Stimulated activated naive B cell treated with anti-CD40 and anti-IgM and Interleukin-4, amounts not matched to agents 10 μg/mL and 1 μg/mL and 100 μg/mL, for 72 hours (primary cell): ENCODE results near the gene BTD.

Source experiments
- ATAC-seq, 2 donors: fragments of 150-1000 bp; cut with Tn5 transposase; replicated peaks; 2 replicates each; pipeline ENCODE4 v1.10.0; 2021; ENCODE audit warnings: moderate library complexity in 1 of 2
- DNase-seq: peaks from one replicate; pipeline ENCODE4 v3.0.0; 2021
- H3K27ac Mint-ChIP-seq: one replicate; pipeline ENCODE4 v1.8.0; 2022; ENCODE audit warnings: mild to moderate bottlenecking, mixed read lengths
- H3K27me3 Mint-ChIP-seq, 2 donors: one replicate each; pipeline ENCODE4 v1.8.0; 2022; ENCODE audit warnings: mixed read lengths in 2 of 2
- H3K36me3 Mint-ChIP-seq, 2 donors: one replicate each; pipeline ENCODE4 v1.8.0; 2022; ENCODE audit warnings: mixed read lengths in 2 of 2, mild to moderate bottlenecking in 1 of 2
- H3K4me1 Mint-ChIP-seq, 2 donors: one replicate each; pipeline ENCODE4 v1.8.0; 2022; ENCODE audit warnings: mixed read lengths in 2 of 2, mild to moderate bottlenecking in 1 of 2
- H3K4me3 Mint-ChIP-seq, 2 donors: one replicate each; pipeline ENCODE4 v1.8.0; 2022; ENCODE audit warnings: mild to moderate bottlenecking in 2 of 2, mixed read lengths in 2 of 2, moderate library complexity in 1 of 2
- H3K9me3 Mint-ChIP-seq, 2 donors: one replicate each; pipeline ENCODE4 v1.8.0; 2022; ENCODE audit warnings: mixed read lengths in 2 of 2, mild to moderate bottlenecking in 1 of 2

BTD gene

DNA sequence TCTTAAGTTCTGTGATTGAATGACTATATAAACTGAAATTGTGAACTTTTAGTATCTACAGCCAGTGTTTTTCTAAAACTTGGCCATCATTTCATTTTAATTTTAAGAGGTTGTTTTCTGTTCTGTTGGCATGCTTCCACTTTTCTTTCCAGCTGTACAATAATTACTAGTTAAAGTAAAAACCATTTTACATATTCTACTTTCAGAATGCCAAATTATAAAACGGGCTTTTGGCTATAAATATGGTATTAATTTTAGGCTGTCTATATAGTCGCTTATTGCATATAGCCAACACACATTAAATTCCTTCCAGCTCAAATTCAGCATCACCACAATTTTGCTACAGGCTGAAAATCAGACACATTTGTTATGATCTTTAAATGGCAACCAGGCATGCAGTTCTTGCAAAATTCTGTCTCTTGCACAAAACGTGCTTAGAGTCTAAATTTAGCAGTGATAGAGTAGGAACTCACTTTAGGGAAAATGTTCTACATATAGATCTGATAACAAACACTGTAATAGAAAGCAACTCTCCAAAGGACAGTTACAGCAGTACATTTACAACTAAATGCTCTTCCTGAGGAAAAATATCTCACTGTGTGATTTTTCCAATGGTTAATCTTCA, 81.1 kb downstream of the BTD start:
- Mint-ChIP-seq H3K27me3 (no peaks in the 10 kb centered on the region), H3K4me1 (no peaks in the 10 kb centered on the region), H3K4me3 (no peak overlapping the region), H3K9me3 (no peaks in the 10 kb centered on the region), H3K27ac (no peak overlapping the region), H3K36me3 (peaks cover 19 to 26% of the 10 kb centered on the region in 2 donors)
- ATAC-seq (no peak), DNase-seq (no peak)

DNA sequence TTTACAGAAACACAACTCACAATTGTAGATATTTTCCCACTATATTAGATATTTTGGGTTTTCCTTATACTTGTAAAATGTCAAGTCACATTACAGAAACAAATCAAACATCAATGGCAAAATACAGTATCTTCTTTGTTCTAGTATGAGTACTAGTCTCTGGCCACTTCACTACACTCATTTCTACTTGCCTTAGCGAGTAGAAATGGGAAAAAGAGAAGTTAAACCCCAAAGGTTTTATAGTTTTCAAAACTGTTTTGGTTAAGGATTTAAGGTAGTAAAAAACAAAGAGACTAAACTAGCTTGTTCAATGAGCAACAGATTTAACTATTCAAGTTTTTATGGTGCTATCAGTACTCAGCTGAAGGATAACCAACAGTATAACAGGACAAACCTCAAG, 81.7 kb downstream of the BTD start:
- H3K4me1 Mint-ChIP-seq: no peaks in the 10 kb centered on the region
- H3K36me3 Mint-ChIP-seq: peaks cover 17 to 26% of the 10 kb centered on the region in 2 donors
- no peak for ATAC-seq
- no peaks in the 10 kb centered on the region for H3K27me3 Mint-ChIP-seq
- no peak overlapping the region for H3K27ac Mint-ChIP-seq
- H3K4me3 Mint-ChIP-seq: no peak overlapping the region
- DNase-seq: no peak
- no peaks in the 10 kb centered on the region for H3K9me3 Mint-ChIP-seq

DNA sequence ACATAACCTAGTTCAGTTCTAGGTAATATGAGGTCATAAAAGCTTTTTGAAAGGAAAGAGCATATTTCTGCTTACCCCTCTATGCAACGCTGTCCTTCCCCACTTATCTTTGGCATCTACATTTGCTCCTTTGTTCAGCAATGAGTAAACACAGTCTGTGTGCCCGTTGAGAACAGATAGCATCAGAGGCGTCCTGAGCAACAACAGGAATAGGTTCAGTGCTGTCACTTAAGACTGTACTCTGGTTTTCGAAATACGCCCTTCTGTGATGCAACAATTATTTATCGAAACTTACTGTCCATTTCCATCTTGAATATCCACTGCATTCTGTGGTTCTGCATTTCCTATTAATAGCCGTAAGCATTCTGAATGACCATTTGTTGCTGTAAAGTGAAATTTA, 84.4 kb downstream of the BTD start:
- Mint-ChIP-seq H3K27me3 (no peaks in the 10 kb centered on the region), H3K4me1 (no peaks in the 10 kb centered on the region), H3K27ac (no peak overlapping the region), H3K4me3 (no peak overlapping the region), H3K9me3 (no peaks in the 10 kb centered on the region), H3K36me3 (peaks cover 19 to 29% of the 10 kb centered on the region in 2 donors)
- ATAC-seq: no peak
- DNase-seq: no peak

DNA sequence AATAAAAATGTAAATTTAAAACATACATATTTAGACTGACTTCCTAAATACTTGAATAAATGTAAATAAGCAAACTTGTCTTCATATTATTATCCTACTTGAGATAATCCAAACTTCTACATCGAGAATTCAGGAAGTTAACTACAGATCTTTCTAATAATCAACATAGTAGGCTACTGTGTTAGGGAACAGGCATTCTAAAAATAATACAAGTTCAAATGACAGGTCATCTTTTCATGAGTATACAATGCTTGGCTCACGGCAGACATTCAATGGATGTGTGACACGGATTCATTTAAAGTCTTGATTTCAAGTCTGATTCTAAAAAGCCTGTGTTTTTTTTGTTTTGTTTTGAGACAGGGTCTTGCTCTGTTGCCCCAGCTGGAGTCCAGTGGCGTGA, 88.7 kb downstream of the BTD start:
- Mint-ChIP-seq H3K9me3 (no peaks in the 10 kb centered on the region), H3K36me3 (peaks cover 28 to 32% of the 10 kb centered on the region in 2 donors), H3K27me3 (no peaks in the 10 kb centered on the region), H3K4me1 (no peaks in the 10 kb centered on the region), H3K27ac (no peak overlapping the region), H3K4me3 (no peak overlapping the region)
- DNase-seq: no peak
- no peak for ATAC-seq

DNA sequence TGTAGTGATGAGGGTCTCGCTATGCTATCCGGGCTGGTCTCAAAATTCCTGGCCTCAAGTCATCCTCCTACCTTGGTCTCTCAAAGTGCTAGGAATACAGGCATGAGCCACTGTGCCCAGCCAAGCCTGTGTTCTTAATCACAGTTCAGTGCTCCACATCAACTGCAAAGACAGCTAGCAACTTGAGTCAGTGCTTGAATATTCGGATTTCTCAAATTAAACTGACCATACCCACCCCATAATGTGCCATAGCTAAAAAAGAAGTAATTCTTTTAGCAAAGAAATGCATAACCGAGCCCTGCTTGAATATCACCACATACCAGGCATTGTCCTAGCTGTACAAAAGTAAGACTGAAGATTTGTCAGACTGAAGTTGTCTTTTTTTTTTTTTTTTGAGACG, 89.2 kb downstream of the BTD start:
- no peak overlapping the region for H3K27ac Mint-ChIP-seq
- H3K36me3 Mint-ChIP-seq: peaks cover 25 to 32% of the 10 kb centered on the region in 2 donors

DNA sequence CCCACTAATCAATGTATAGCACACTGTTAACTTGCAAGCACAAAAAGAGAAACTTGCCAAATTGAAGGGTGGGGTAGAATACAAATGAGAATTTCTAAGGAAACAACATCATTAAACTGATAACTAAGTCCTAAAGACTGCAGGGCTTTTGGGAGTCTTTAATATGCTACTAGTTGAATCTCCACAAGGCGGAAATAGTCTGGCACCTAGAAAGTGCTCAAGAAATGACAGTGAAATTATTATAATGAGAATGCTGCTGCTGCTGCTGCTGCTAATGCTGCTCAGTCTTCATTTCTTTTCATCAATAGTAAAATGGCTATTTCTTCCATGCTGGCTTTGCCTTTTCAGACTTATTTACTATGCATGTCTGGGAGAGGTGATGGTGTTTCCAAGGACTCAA, 91.8 kb downstream of the BTD start:
- no peak overlapping the region for H3K27ac Mint-ChIP-seq
- ATAC-seq (no peak), DNase-seq (no peak)
- H3K4me1 Mint-ChIP-seq: peaks cover under 1 to 6% of the 10 kb centered on the region in 2 donors
- H3K27me3 Mint-ChIP-seq: no peaks in the 10 kb centered on the region
- no peaks in the 10 kb centered on the region for H3K9me3 Mint-ChIP-seq
- peaks cover 33 to 36% of the 10 kb centered on the region in 2 donors for H3K36me3 Mint-ChIP-seq
- H3K4me3 Mint-ChIP-seq: no peak overlapping the region

More for the DNA sequence above, 89.2 kb downstream of the BTD start:
- Mint-ChIP-seq H3K4me3 (no peak overlapping the region), H3K9me3 (no peaks in the 10 kb centered on the region), H3K27me3 (no peaks in the 10 kb centered on the region), H3K4me1 (no peaks in the 10 kb centered on the region)
- DNase-seq (no peak), ATAC-seq (no peak)

DNA sequence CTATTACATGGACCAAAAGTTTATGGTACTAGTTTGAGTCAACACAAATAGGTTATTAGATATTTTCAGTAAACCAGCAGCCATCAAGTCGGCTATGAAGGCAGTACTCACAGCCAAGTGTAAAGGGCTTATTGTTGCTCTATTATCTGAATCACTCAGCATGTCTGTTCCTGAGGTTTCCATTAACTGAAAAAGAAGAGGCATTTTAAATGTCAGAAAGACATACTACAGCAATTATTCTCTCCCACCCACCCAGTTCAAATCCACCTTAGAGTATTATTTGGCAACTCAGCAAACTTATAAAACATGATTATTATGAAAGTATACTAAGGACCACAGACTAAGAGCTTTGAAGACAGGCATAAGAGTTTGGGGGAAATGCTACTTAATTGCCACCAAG, 93.1 kb downstream of the BTD start:
- ATAC-seq: no peak
- H3K27ac Mint-ChIP-seq: no peak overlapping the region

More for the DNA sequence above, 93.1 kb downstream of the BTD start:
- Mint-ChIP-seq H3K27me3 (no peaks in the 10 kb centered on the region), H3K4me3 (no peak overlapping the region), H3K36me3 (peaks cover 35 to 43% of the 10 kb centered on the region in 2 donors), H3K9me3 (peaks cover 0 to 1% of the 10 kb centered on the region in 2 donors), H3K4me1 (peaks cover 3 to 10% of the 10 kb centered on the region in 2 donors)
- no peak for DNase-seq
